ENCODE results near the gene PTH2. TPM values are rescaled to one million over a fixed set of nuclear protein-coding genes. Genes with fewer than 3 reads are reported as not detected.
"Not testable (repeated sequence)": the region's sequence is repeated elsewhere in the genome, so short reads cannot be mapped to it uniquely, and the experiment has no call there.

PTH2 gene
- total and polyA plus RNA-seq, 2 donors (not counting 1 experiment from before 2014, with no cell fraction given): not detected

- peaks cover 4% of the 10 kb centered on the region for H3K27me3 ChIP-seq (ENCODE audit: control insufficient read depth, insufficient read depth, low read length)
- H3K27ac ChIP-seq (ENCODE audit: insufficient read depth, low read length): no peak overlapping the region
- H3K4me2 ChIP-seq (ENCODE audit: extremely low read depth, insufficient read depth, low read length): no peak overlapping the region
- no peaks in the 10 kb centered on the region for H3K4me1 ChIP-seq (ENCODE audit: control insufficient read depth, extremely low read depth, insufficient read depth, low read length)
- no peaks in the 10 kb centered on the region for H3K9me3 ChIP-seq (ENCODE audit: control insufficient read depth, insufficient read depth, low read depth, low read length)
- DNase-seq (ENCODE audit: low read depth in 2 of 2): no peak
- TF ChIP-seq EZH2 (IDR thresholded peaks at IDR 0.05; ENCODE audit: low read length, missing control alignments): no peak
- TF ChIP-seq, protein P1, sequence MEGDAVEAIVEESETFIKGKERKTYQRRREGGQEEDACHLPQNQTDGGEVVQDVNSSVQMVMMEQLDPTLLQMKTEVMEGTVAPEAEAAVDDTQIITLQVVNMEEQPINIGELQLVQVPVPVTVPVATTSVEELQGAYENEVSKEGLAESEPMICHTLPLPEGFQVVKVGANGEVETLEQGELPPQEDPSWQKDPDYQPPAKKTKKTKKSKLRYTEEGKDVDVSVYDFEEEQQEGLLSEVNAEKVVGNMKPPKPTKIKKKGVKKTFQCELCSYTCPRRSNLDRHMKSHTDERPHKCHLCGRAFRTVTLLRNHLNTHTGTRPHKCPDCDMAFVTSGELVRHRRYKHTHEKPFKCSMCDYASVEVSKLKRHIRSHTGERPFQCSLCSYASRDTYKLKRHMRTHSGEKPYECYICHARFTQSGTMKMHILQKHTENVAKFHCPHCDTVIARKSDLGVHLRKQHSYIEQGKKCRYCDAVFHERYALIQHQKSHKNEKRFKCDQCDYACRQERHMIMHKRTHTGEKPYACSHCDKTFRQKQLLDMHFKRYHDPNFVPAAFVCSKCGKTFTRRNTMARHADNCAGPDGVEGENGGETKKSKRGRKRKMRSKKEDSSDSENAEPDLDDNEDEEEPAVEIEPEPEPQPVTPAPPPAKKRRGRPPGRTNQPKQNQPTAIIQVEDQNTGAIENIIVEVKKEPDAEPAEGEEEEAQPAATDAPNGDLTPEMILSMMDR (conservative IDR thresholded peaks at IDR 0.05 in 1 of 2, IDR thresholded peaks at IDR 0.05 in 1 of 2; ENCODE audit: low read depth in 1 of 2, low read length in 2 of 2): no peak
- no peak overlapping the region for H3K9ac ChIP-seq (ENCODE audit: insufficient read depth, low read length)
- H3K36me3 ChIP-seq (ENCODE audit: control insufficient read depth, insufficient read depth, low read length): no peaks in the 10 kb centered on the region
- no peak overlapping the region for H2AFZ ChIP-seq (ENCODE audit: low read length)
- no peaks in the 10 kb centered on the region for H3K79me2 ChIP-seq (ENCODE audit: control insufficient read depth, insufficient read depth, low read length)
- H4K20me1 ChIP-seq (ENCODE audit: control insufficient read depth, extremely low read depth, insufficient read depth, low read length): no peaks in the 10 kb centered on the region
- no peak overlapping the region for H3K4me3 ChIP-seq (replicated peaks in 1 of 4; ENCODE audit: control extremely low read depth in 1 of 4, insufficient read depth in 1 of 4, low read depth in 3 of 4, low read length in 4 of 4)
Observed at GRCh38 chr19:49374665-49375434, 48.4 kb downstream of the PTH2 start.

- H3K9ac ChIP-seq (ENCODE audit: insufficient read depth, low read length); H2AFZ ChIP-seq (ENCODE audit: low read length); H4K20me1 ChIP-seq (ENCODE audit: control insufficient read depth, extremely low read depth, insufficient read depth, low read length); DNase-seq (ENCODE audit: low read depth in 2 of 2); H3K36me3 ChIP-seq (ENCODE audit: control insufficient read depth, insufficient read depth, low read length); H3K27ac ChIP-seq (ENCODE audit: insufficient read depth, low read length); H3K4me1 ChIP-seq (ENCODE audit: control insufficient read depth, extremely low read depth, insufficient read depth, low read length); H3K79me2 ChIP-seq (ENCODE audit: control insufficient read depth, insufficient read depth, low read length); H3K9me3 ChIP-seq (ENCODE audit: control insufficient read depth, insufficient read depth, low read depth, low read length); H3K27me3 ChIP-seq (ENCODE audit: control insufficient read depth, insufficient read depth, low read length); H3K4me2 ChIP-seq (ENCODE audit: extremely low read depth, insufficient read depth, low read length); H3K4me3 ChIP-seq (replicated peaks in 1 of 4; ENCODE audit: control extremely low read depth in 1 of 4, insufficient read depth in 1 of 4, low read depth in 3 of 4, low read length in 4 of 4): not testable (repeated sequence)
Observed at GRCh38 chr19:49373174-49373573, 50.1 kb downstream of the PTH2 start.

Other genes with a start within 250 kb of the PTH2 start
- under 0.01 TPM in 2 replicates for gene SLC6A16, start 98.2 kb downstream of the PTH2 start, total RNA-seq
- gene SLC6A16, start 98.2 kb downstream of the PTH2 start, polyA plus RNA-seq: 0.08 and 0.62 TPM in 2 replicates
- gene CD37, start 88.0 kb downstream of the PTH2 start, total RNA-seq: not detected in 2 replicates
- not detected in 2 replicates for gene CD37, start 88.0 kb downstream of the PTH2 start, polyA plus RNA-seq
- gene TEAD2, start 61.0 kb downstream of the PTH2 start, total RNA-seq: 19.2 and 24.1 TPM in 2 replicates
- 22.0 and 22.7 TPM in 2 replicates for gene TEAD2, start 61.0 kb downstream of the PTH2 start, polyA plus RNA-seq
- 0.26 TPM in 1 of 2 replicates, not detected in the other for gene DKKL1, start 59.6 kb downstream of the PTH2 start, total RNA-seq
- 0.15 and 0.19 TPM in 2 replicates for gene DKKL1, start 59.6 kb downstream of the PTH2 start, polyA plus RNA-seq
- not detected in 2 replicates for gene KASH5, start 35.2 kb downstream of the PTH2 start, total RNA-seq
- not detected in 2 replicates for gene KASH5, start 35.2 kb downstream of the PTH2 start, polyA plus RNA-seq
- gene GFY, start 1.9 kb upstream of the PTH2 start, total RNA-seq: not detected in 2 replicates
- not detected in 2 replicates for gene GFY, start 1.9 kb upstream of the PTH2 start, polyA plus RNA-seq
- gene SLC17A7, start 18.1 kb upstream of the PTH2 start, total RNA-seq: 0.33 TPM in 1 of 2 replicates, not detected in the other
- 0.06 and 0.08 TPM in 2 replicates for gene SLC17A7, start 18.1 kb upstream of the PTH2 start, polyA plus RNA-seq
- gene PIH1D1, start 28.4 kb upstream of the PTH2 start, total RNA-seq: 94.5 and 110 TPM in 2 replicates
- 42.5 and 53.8 TPM in 2 replicates for gene PIH1D1, start 28.4 kb upstream of the PTH2 start, polyA plus RNA-seq
- 13.9 and 24.9 TPM in 2 replicates for gene ALDH16A1, start 29.8 kb upstream of the PTH2 start, total RNA-seq
- 2.4 and 4.3 TPM in 2 replicates for gene ALDH16A1, start 29.8 kb upstream of the PTH2 start, polyA plus RNA-seq
- 3.3 and 4.5 TPM in 2 replicates for gene FLT3LG, start 50.8 kb upstream of the PTH2 start, total RNA-seq
- 4.3 and 4.4 TPM in 2 replicates for gene FLT3LG, start 50.8 kb upstream of the PTH2 start, polyA plus RNA-seq
- gene RPL13A, start 64.2 kb upstream of the PTH2 start, total RNA-seq: 3,385 and 5,250 TPM in 2 replicates
- gene RPL13A, start 64.2 kb upstream of the PTH2 start, polyA plus RNA-seq: 1,345 and 1,418 TPM in 2 replicates
- gene RPS11, start 73.0 kb upstream of the PTH2 start, total RNA-seq: 2,501 and 4,026 TPM in 2 replicates
- gene RPS11, start 73.0 kb upstream of the PTH2 start, polyA plus RNA-seq: 3,448 and 3,634 TPM in 2 replicates
- gene FCGRT, start 89.2 kb upstream of the PTH2 start, total RNA-seq: 59.0 and 90.1 TPM in 2 replicates
- 30.9 and 31.4 TPM in 2 replicates for gene FCGRT, start 89.2 kb upstream of the PTH2 start, polyA plus RNA-seq
- 87.8 and 162 TPM in 2 replicates for gene RCN3, start 104.6 kb upstream of the PTH2 start, total RNA-seq
- gene RCN3, start 104.6 kb upstream of the PTH2 start, polyA plus RNA-seq: 18.8 and 19.8 TPM in 2 replicates
- 67.9 and 72.9 TPM in 2 replicates for gene NOSIP, start 157.1 kb upstream of the PTH2 start, total RNA-seq
- 41.2 and 53.5 TPM in 2 replicates for gene NOSIP, start 157.1 kb upstream of the PTH2 start, polyA plus RNA-seq
- gene PRRG2, start 157.9 kb upstream of the PTH2 start, total RNA-seq: 0.17 and 0.51 TPM in 2 replicates
- 0.11 TPM in 1 of 2 replicates, not detected in the other for gene PRRG2, start 157.9 kb upstream of the PTH2 start, polyA plus RNA-seq
- 1.0 and 2.1 TPM in 2 replicates for gene PRR12, start 167.7 kb upstream of the PTH2 start, total RNA-seq
- 0.40 and 0.69 TPM in 2 replicates for gene PRR12, start 167.7 kb upstream of the PTH2 start, polyA plus RNA-seq
- gene RRAS, start 216.7 kb upstream of the PTH2 start, total RNA-seq: 34.2 and 60.1 TPM in 2 replicates
- gene RRAS, start 216.7 kb upstream of the PTH2 start, polyA plus RNA-seq: 92.6 and 129 TPM in 2 replicates
- gene SCAF1, start 218.8 kb upstream of the PTH2 start, total RNA-seq: 7.4 and 11.9 TPM in 2 replicates
- 8.7 and 15.5 TPM in 2 replicates for gene SCAF1, start 218.8 kb upstream of the PTH2 start, polyA plus RNA-seq
- 55.2 and 61.1 TPM in 2 replicates for gene IRF3, start 242.4 kb upstream of the PTH2 start, total RNA-seq
- 22.0 TPM in 2 replicates for gene IRF3, start 242.4 kb upstream of the PTH2 start, polyA plus RNA-seq
- gene BCL2L12, start 242.5 kb upstream of the PTH2 start, total RNA-seq: 2.6 and 4.8 TPM in 2 replicates
- 5.0 and 9.8 TPM in 2 replicates for gene BCL2L12, start 242.5 kb upstream of the PTH2 start, polyA plus RNA-seq